Ishikawa (cell line): ENCODE measurements around the gene GPLD1.

ENCODE experiments used
- CEBPB ChIP-seq: IDR thresholded peaks from 2 replicates; pipeline ENCODE4 v1.6.1; 2012
- CREB1 ChIP-seq: IDR thresholded peaks from 2 replicates; pipeline ENCODE4 v1.6.1; 2012; ENCODE audit warnings: low read depth
- EGR1 ChIP-seq: IDR thresholded peaks from 2 replicates; pipeline ENCODE4 v1.6.1; 2012
- EP300 ChIP-seq: IDR thresholded peaks from 2 replicates; pipeline ENCODE4 v1.6.1; 2012; ENCODE audit warnings: borderline replicate concordance
- FOXM1 ChIP-seq: IDR thresholded peaks from 2 replicates; pipeline ENCODE4 v1.6.1; 2012; ENCODE audit warnings: low read depth, borderline replicate concordance
- MAX ChIP-seq: IDR thresholded peaks from 2 replicates; pipeline ENCODE4 v1.6.1; 2012
- NFIC ChIP-seq: IDR thresholded peaks from 2 replicates; pipeline ENCODE4 v1.6.1; 2012
- RAD21 ChIP-seq: IDR thresholded peaks from 2 replicates; pipeline ENCODE4 v1.6.1; 2012; ENCODE audit warnings: low read depth
- REST ChIP-seq: IDR thresholded peaks from 2 replicates; pipeline ENCODE4 v1.6.1; 2012; ENCODE audit warnings: low read depth, mild to moderate bottlenecking
- TAF1 ChIP-seq: IDR thresholded peaks from 2 replicates; pipeline ENCODE4 v1.6.1; 2012; ENCODE audit warnings: low read depth, mild to moderate bottlenecking
- TCF12 ChIP-seq: IDR thresholded peaks from 2 replicates; pipeline ENCODE4 v1.6.1; 2012; ENCODE audit warnings: low read depth
- TEAD4 ChIP-seq: IDR thresholded peaks from 2 replicates; pipeline ENCODE4 v1.6.1; 2012
- USF1 ChIP-seq: IDR thresholded peaks from 2 replicates; pipeline ENCODE4 v1.6.1; 2012
- YY1 ChIP-seq: IDR thresholded peaks from 2 replicates; pipeline ENCODE4 v1.6.1; 2012; ENCODE audit warnings: low read depth
- ZBTB7A ChIP-seq: IDR thresholded peaks from 2 replicates; pipeline ENCODE4 v1.6.1; 2012; ENCODE audit warnings: low read depth

Gene GPLD1

GRCh38 chr6:24394780-24395437 is 94.5 kb downstream of the GPLD1 start:
- TF ChIP-seq TCF12, result no peak
- no peak for TF ChIP-seq REST
- no peak for TF ChIP-seq NFIC
- no peak for TF ChIP-seq YY1
- no peak for TF ChIP-seq EGR1
- TF ChIP-seq RAD21, result no peak
- TF ChIP-seq CEBPB, result no peak

GRCh38 chr6:24394061-24394779 is 95.2 kb downstream of the GPLD1 start:
- no peak for TF ChIP-seq ZBTB7A
- no peak for TF ChIP-seq CEBPB
- no peak for TF ChIP-seq TCF12
- no peak for TF ChIP-seq EP300
- TF ChIP-seq USF1, result no peak
- no peak for TF ChIP-seq TEAD4
- TF ChIP-seq EGR1, result no peak
- no peak for TF ChIP-seq REST
- no peak for TF ChIP-seq MAX
- TF ChIP-seq NFIC, result no peak
- no peak for TF ChIP-seq TAF1
- TF ChIP-seq YY1, result no peak
- no peak for TF ChIP-seq FOXM1
- TF ChIP-seq CREB1, result no peak

GRCh38 chr6:24391756-24392405 is 97.5 kb downstream of the GPLD1 start:
- TF ChIP-seq EGR1 (no peak), FOXM1 (no peak), ZBTB7A (no peak)

GRCh38 chr6:24391208-24391607 is 98.2 kb downstream of the GPLD1 start:
- TF ChIP-seq TEAD4 (no peak), FOXM1 (no peak), USF1 (no peak), YY1 (no peak), CEBPB (no peak), REST (no peak), RAD21 (no peak), TAF1 (no peak), EP300 (no peak), EGR1 (no peak), MAX (no peak), NFIC (no peak)
